HuH-7.5 (cell line): ENCODE data around the gene BACE2.

Source experiments
- DNase-seq: peaks from one replicate; pipeline ENCODE4 v3.0.0; 2011; ENCODE audit warnings: low spot score

The BACE2 gene

GRCh38 chr21:41167348-41168342 lies at the start of gene BACE2:
TSS of gene BACE2 (plus strand) at chr21:41168160. CDS start at chr21:41168264, 104 bp downstream.
- DNase-seq, result peak; percentile 45

GRCh38 chr21:41119901-41120300 lies 48.1 kb upstream of the BACE2 start:
- DNase-seq, result no peak

- no peak for DNase-seq
Measured at GRCh38 chr21:41120997-41121396, 47.0 kb upstream of the BACE2 start.

- DNase-seq, result peak; percentile 25
Measured at GRCh38 chr21:41121785-41122415, 46.1 kb upstream of the BACE2 start.

- no peak for DNase-seq
Measured at GRCh38 chr21:41124641-41125201, 43.2 kb upstream of the BACE2 start.

- DNase-seq, result no peak
Measured at GRCh38 chr21:41128981-41129380, 39.0 kb upstream of the BACE2 start.

- DNase-seq, result no peak
Measured at GRCh38 chr21:41130883-41131282, 37.1 kb upstream of the BACE2 start.

GRCh38 chr21:41133874-41134522 lies 34.0 kb upstream of the BACE2 start:
- peak; percentile 59 for DNase-seq

GRCh38 chr21:41135746-41136145 lies 32.2 kb upstream of the BACE2 start:
- DNase-seq, result no peak

GRCh38 chr21:41136286-41136685 lies 31.7 kb upstream of the BACE2 start:
- no peak for DNase-seq

GRCh38 chr21:41137401-41137800 lies 30.6 kb upstream of the BACE2 start:
- no peak for DNase-seq

GRCh38 chr21:41137889-41138288 lies 30.1 kb upstream of the BACE2 start:
- no peak for DNase-seq

- DNase-seq, result no peak
Measured at GRCh38 chr21:41138711-41139110, 29.2 kb upstream of the BACE2 start.

- no peak for DNase-seq
Measured at GRCh38 chr21:41139275-41139674, 28.7 kb upstream of the BACE2 start.

GRCh38 chr21:41139951-41140350 lies 28.0 kb upstream of the BACE2 start:
- no peak for DNase-seq

- DNase-seq, result no peak
Measured at GRCh38 chr21:41141031-41141457, 26.9 kb upstream of the BACE2 start.

- no peak for DNase-seq
Measured at GRCh38 chr21:41142051-41142795, 25.7 kb upstream of the BACE2 start.

GRCh38 chr21:41143596-41144325 lies 24.2 kb upstream of the BACE2 start:
- no peak for DNase-seq

- no peak for DNase-seq
Measured at GRCh38 chr21:41147096-41147978, 20.6 kb upstream of the BACE2 start.

GRCh38 chr21:41147979-41148355 lies 20.0 kb upstream of the BACE2 start:
- no peak for DNase-seq
